Esophagus muscularis mucosa (tissue), 3 donors: Measurements from ENCODE around the gene ASPSCR1.

ENCODE experiments used
- CTCF ChIP-seq, 3 experiments: fragments of 200-600 bp in 2 of 3; fragments of 450-650 bp in 1 of 3; sonication (generic) in 2 of 3; IDR thresholded peaks; one replicate each; pipeline ENCODE4 v1.5.1; 2017 to 2019; ENCODE audit warnings: antibody characterized with exemption in 3 of 3, mild to moderate bottlenecking in 2 of 3, moderate library complexity in 1 of 3
- POLR2A ChIP-seq: fragments of 450-650 bp; IDR thresholded peaks from one replicate; pipeline ENCODE4 v1.6.1; 2017; ENCODE audit warnings: antibody characterized with exemption, moderate library complexity, mild to moderate bottlenecking, low read depth
- POLR2AphosphoS5 ChIP-seq, 2 donors: sonication (generic); formaldehyde crosslinking; IDR thresholded peaks; one replicate each; pipeline ENCODE4 v1.6.1; 2017; ENCODE audit warnings: antibody characterized with exemption in 2 of 2

GRCh38 chr17:81992306-81993102, 15.1 kb downstream of the ASPSCR1 start:
- no peak for TF ChIP-seq CTCF (IDR thresholded peaks at IDR 0.05)
- TF ChIP-seq POLR2AphosphoS5 (IDR thresholded peaks at IDR 0.05) = no peak
- no peak for TF ChIP-seq POLR2A
